Endodermal cell (in vitro differentiated cells): ENCODE measurements around the gene HTR5A. TPM values are rescaled to one million over a fixed set of nuclear protein-coding genes. Genes with fewer than 3 reads are reported as not detected.

ENCODE experiments used
- DNase-seq: peaks from one replicate; pipeline ENCODE4 v3.0.0-alpha.2; 2017
- H3K27ac ChIP-seq: 2 replicates; pipeline ENCODE4 v1.5.1; 2013; ENCODE audit warnings: mild to moderate bottlenecking, low read depth, low read length, moderate library complexity
- H3K27me3 ChIP-seq: 2 replicates; pipeline ENCODE4 v1.6.1; 2013; ENCODE audit warnings: mild to moderate bottlenecking, low read length, moderate library complexity; ENCODE audit not compliant: insufficient read depth, control insufficient read depth, poor library complexity, severe bottlenecking
- H3K36me3 ChIP-seq: 2 replicates; pipeline ENCODE4 v1.7.0; 2013; ENCODE audit warnings: mild to moderate bottlenecking, low read length, moderate library complexity; ENCODE audit not compliant: control insufficient read depth, insufficient read depth
- H3K4me1 ChIP-seq: one replicate; pipeline ENCODE4 v1.7.0; 2013; ENCODE audit warnings: low read length; ENCODE audit not compliant: control insufficient read depth, insufficient read depth
- H3K4me3 ChIP-seq: 2 replicates; pipeline ENCODE4 v1.5.1; 2013; ENCODE audit warnings: mild to moderate bottlenecking, low read length, moderate library complexity
- H3K9ac ChIP-seq: 2 replicates; pipeline ENCODE4 v1.6.1; 2013; ENCODE audit warnings: mild to moderate bottlenecking, low read length, moderate library complexity; ENCODE audit not compliant: poor library complexity, severe bottlenecking; ENCODE audit errors: extremely low read depth
- H3K9me3 ChIP-seq: 2 replicates; pipeline ENCODE4 v1.6.1; 2013; ENCODE audit warnings: mild to moderate bottlenecking, low read length, moderate library complexity; ENCODE audit not compliant: control insufficient read depth
- H3K27ac Mint-ChIP-seq: 2 replicates; pipeline ENCODE4 v1.8.0; 2020; ENCODE audit warnings: mixed read lengths
- H3K27me3 Mint-ChIP-seq: 2 replicates; pipeline ENCODE4 v1.8.0; 2021; ENCODE audit warnings: mild to moderate bottlenecking, mixed read lengths; ENCODE audit not compliant: insufficient read depth
- H3K36me3 Mint-ChIP-seq: 2 replicates; pipeline ENCODE4 v1.8.0; 2020; ENCODE audit warnings: low read depth, mixed read lengths
- H3K4me1 Mint-ChIP-seq: 2 replicates; pipeline ENCODE4 v1.8.0; 2020; ENCODE audit warnings: mixed read lengths
- H3K4me3 Mint-ChIP-seq: 2 replicates; pipeline ENCODE4 v1.8.0; 2020; ENCODE audit warnings: mild to moderate bottlenecking, moderate library complexity, mixed read lengths
- H3K9me3 Mint-ChIP-seq: 2 replicates; pipeline ENCODE4 v1.8.0; 2020; ENCODE audit warnings: mild to moderate bottlenecking, mixed read lengths
- WGBS, 2 experiments: methylation state at CpG; one replicate each; pipeline versions ENCODE4 v1.1.5 to v1.1.7; 2013; ENCODE audit warnings: missing lambda C conversion rate in 2 of 2, mixed read lengths in 1 of 2; ENCODE audit not compliant: insufficient coverage in 1 of 2, insufficient read length in 1 of 2; 5-methylcytosine and 5-hydroxymethylcytosine counted together
- total RNA-seq, 2 donors: library from RNA; stranded (reverse); fragmentation: NEBNext Ultra II Directional in 1 of 2; extraction: Animal tissue kit (Norgen Biotek cat#: 25700) in 1 of 2; gene quantifications; 2 replicates in 1 of 2; 3 replicates in 1 of 2; pipeline ENCODE4 v1.2.1, GENCODE V29; 2021
- TF ChIP-seq, protein P1 (sequence below): fragments of 200-600 bp; sonication (generic); conservative IDR thresholded peaks from 2 replicates; pipeline ENCODE4 v1.5.0; 2021; ENCODE audit warnings: antibody characterized with exemption, mild to moderate bottlenecking

The HTR5A gene
- total RNA-seq, 2 donors from 2014 or later = 0.11 to 0.46 TPM

DNA sequence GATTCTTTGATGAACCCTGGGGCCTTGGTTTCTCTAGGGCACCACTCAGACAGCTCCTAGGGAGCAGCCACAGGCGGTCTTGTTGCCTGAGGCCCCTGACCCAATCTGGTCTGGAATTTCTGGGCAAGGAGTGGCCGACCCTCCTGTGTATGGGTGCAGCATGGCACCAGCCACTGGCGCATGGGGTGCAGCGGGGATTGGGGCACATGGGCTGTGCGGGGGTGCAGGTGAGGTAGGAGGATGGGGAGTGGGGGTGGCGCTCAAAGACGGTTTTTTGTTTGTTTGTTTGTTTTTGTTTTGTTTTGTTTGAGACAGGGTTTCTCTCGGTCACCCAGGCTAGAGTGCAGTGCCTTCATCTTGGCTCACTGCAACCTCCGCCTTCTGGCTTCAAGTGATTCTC, 62.3 kb downstream of the HTR5A start:
- 90 to 96% methylated on average over 4 to 9 of the region's 9 CpGs for WGBS, 2 experiments
- H3K27me3 ChIP-seq = no peaks in the 10 kb centered on the region
- no peak overlapping the region for H3K27ac ChIP-seq
- no peaks in the 10 kb centered on the region for H3K4me1 ChIP-seq
- no peak overlapping the region for H3K4me3 ChIP-seq
- DNase-seq = peak; percentile 25
- Mint-ChIP-seq H3K4me3 (no peak overlapping the region), H3K27me3 (no peaks in the 10 kb centered on the region), H3K27ac (no peak overlapping the region), H3K36me3 (no peaks in the 10 kb centered on the region), H3K9me3 (peaks cover 7% of the 10 kb centered on the region), H3K4me1 (no peaks in the 10 kb centered on the region)
- H3K9me3 ChIP-seq = no peaks in the 10 kb centered on the region
- no peak overlapping the region for H3K9ac ChIP-seq
- TF ChIP-seq, protein P1, sequence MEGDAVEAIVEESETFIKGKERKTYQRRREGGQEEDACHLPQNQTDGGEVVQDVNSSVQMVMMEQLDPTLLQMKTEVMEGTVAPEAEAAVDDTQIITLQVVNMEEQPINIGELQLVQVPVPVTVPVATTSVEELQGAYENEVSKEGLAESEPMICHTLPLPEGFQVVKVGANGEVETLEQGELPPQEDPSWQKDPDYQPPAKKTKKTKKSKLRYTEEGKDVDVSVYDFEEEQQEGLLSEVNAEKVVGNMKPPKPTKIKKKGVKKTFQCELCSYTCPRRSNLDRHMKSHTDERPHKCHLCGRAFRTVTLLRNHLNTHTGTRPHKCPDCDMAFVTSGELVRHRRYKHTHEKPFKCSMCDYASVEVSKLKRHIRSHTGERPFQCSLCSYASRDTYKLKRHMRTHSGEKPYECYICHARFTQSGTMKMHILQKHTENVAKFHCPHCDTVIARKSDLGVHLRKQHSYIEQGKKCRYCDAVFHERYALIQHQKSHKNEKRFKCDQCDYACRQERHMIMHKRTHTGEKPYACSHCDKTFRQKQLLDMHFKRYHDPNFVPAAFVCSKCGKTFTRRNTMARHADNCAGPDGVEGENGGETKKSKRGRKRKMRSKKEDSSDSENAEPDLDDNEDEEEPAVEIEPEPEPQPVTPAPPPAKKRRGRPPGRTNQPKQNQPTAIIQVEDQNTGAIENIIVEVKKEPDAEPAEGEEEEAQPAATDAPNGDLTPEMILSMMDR = no peak
- no peaks in the 10 kb centered on the region for H3K36me3 ChIP-seq

DNA sequence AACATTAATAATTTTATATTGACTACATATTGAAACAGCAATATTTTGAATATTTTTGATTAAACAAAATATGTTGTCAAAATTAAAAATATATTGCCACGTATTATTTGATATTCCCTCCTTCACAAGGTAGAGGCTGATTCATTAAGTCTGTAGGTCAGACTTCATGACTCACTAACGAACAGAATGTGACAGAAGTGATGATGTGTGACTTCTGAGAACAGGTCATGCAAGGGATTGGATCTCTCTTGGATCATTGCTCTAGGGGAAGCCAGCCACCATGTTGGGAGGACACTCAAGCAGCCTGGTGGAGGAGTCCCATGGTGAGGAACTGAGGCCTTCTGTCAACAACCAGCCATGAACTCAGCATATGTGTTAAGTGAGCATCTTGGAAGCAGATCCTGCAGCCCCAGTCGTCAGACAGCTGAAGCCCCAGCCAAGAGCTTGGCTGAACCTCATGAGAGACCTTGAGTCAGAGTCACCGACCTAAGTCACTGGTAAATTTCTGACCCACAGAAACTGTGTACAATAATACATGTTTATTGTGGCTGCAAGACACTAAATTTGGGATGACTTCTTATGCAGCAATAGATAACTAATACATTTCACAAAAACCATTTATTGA, 66.6 kb downstream of the HTR5A start:
- H3K27ac Mint-ChIP-seq = no peak overlapping the region
- H3K36me3 ChIP-seq = no peaks in the 10 kb centered on the region
- peaks cover 8% of the 10 kb centered on the region for H3K27me3 ChIP-seq
- TF ChIP-seq, protein P1 = no peak
- no peak overlapping the region for H3K9ac ChIP-seq
- DNase-seq = peak; percentile 17
- H3K4me1 ChIP-seq = peaks cover 5% of the 10 kb centered on the region
- peaks cover 10% of the 10 kb centered on the region for H3K4me1 Mint-ChIP-seq
- no peaks in the 10 kb centered on the region for H3K36me3 Mint-ChIP-seq
- 71 to 86% methylated on average over 1 to 3 of the region's 4 CpGs for WGBS, 2 experiments
- peaks cover 8% of the 10 kb centered on the region for H3K27me3 Mint-ChIP-seq
- H3K27ac ChIP-seq = no peak overlapping the region
- no peak overlapping the region for H3K4me3 ChIP-seq
- H3K9me3 ChIP-seq = no peaks in the 10 kb centered on the region
- H3K4me3 Mint-ChIP-seq = no peak overlapping the region
- peaks cover 2% of the 10 kb centered on the region for H3K9me3 Mint-ChIP-seq

Other genes starting within 250 kb of the HTR5A start
- gene PAXIP1, start 67.2 kb upstream of the HTR5A start, total RNA-seq = 10 to 100 TPM; 33.4 to 35.0 TPM
- 10 to 100 TPM; 27.2 to 36.9 TPM for gene INSIG1, start 227.6 kb downstream of the HTR5A start, total RNA-seq